WERI-Rb-1 (cell line): Measurements from ENCODE around the gene FOXN3.

Experiments
- DNase-seq: peaks from one replicate; pipeline ENCODE4 v3.0.0-alpha.2; 2020
- H3K27ac ChIP-seq: fragments of 250-450 bp; sonication (Bioruptor Pico); 2 replicates; pipeline ENCODE4 v1.5.1; 2020; ENCODE audit warnings: mild to moderate bottlenecking, moderate library complexity
- H3K27me3 ChIP-seq: fragments of 250-450 bp; sonication (Bioruptor Pico); 2 replicates; pipeline ENCODE4 v1.5.1; 2021; ENCODE audit warnings: mild to moderate bottlenecking, low read depth, moderate library complexity; ENCODE audit not compliant: insufficient read depth, severe bottlenecking
- H3K36me3 ChIP-seq: fragments of 250-450 bp; sonication (Bioruptor Pico); 2 replicates; pipeline ENCODE4 v1.5.1; 2020; ENCODE audit warnings: mild to moderate bottlenecking, moderate library complexity
- H3K4me3 ChIP-seq: 2 replicates; pipeline ENCODE4 v1.5.1; 2011; ENCODE audit warnings: low read depth, mild to moderate bottlenecking, control low read depth, low read length
- H3K9me3 ChIP-seq: fragments of 250-450 bp; sonication (Bioruptor Pico); 2 replicates; pipeline ENCODE4 v1.5.1; 2021; ENCODE audit warnings: mild to moderate bottlenecking, moderate library complexity; ENCODE audit not compliant: severe bottlenecking
- CTCF ChIP-seq: IDR thresholded peaks from 2 replicates; pipeline ENCODE4 v1.5.1; 2011; ENCODE audit warnings: low read depth, mild to moderate bottlenecking, control low read depth, inconsistent platforms, low read length

Gene FOXN3

DNA sequence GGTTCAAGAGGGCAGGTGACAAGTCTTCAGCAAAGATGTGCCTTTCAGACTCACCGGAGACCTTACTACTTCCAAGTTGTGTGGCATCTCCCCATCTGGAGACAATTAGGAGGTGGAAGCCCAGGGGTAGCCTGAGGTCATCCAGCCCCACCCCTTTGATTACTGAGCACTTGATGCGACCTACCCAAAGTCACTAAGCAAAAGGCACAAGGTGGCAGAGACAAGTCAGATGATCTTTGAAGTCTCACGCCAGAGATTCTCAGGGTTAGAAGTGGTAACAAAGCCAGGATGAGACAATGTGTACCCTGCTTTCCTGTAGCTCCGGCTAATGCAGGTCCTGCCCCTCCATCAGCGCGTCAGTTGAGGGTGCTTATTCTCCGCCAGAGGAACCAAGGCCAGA lies 1.4 kb upstream of the FOXN3 start:
- no peak overlapping the region for H3K27ac ChIP-seq
- DNase-seq = peak; percentile 13
- no peak overlapping the region for H3K4me3 ChIP-seq
- H3K36me3 ChIP-seq = no peaks in the 10 kb centered on the region
- no peaks in the 10 kb centered on the region for H3K9me3 ChIP-seq
- H3K27me3 ChIP-seq = no peaks in the 10 kb centered on the region
- TF ChIP-seq CTCF = no peak

- H3K9me3 ChIP-seq = no peaks in the 10 kb centered on the region
- no peaks in the 10 kb centered on the region for H3K27me3 ChIP-seq
- peak overlapping the region; percentile 82 for H3K4me3 ChIP-seq
- peak; percentile 43 for TF ChIP-seq CTCF
- H3K27ac ChIP-seq = no peak overlapping the region
- DNase-seq = peak; percentile 53
- no peaks in the 10 kb centered on the region for H3K36me3 ChIP-seq
Observed at GRCh38 chr14:89417465-89418225, 612 bp upstream of the FOXN3 start.

GRCh38 chr14:89416002-89416995 lies 734 bp downstream of the FOXN3 start:
- H3K4me3 ChIP-seq = peak overlapping the region; percentile 91
- H3K27ac ChIP-seq = no peak overlapping the region
- H3K27me3 ChIP-seq = no peaks in the 10 kb centered on the region
- peaks cover 2% of the 10 kb centered on the region for H3K36me3 ChIP-seq
- peak; percentile 98 for DNase-seq
- TF ChIP-seq CTCF = no peak
- no peaks in the 10 kb centered on the region for H3K9me3 ChIP-seq

- DNase-seq = no peak
- Histone ChIP-seq H3K4me3 (no peak overlapping the region), H3K27ac (no peak overlapping the region), H3K27me3 (no peaks in the 10 kb centered on the region), H3K36me3 (peaks cover 6% of the 10 kb centered on the region), H3K9me3 (no peaks in the 10 kb centered on the region)
- TF ChIP-seq CTCF = no peak
Observed at GRCh38 chr14:89415159-89415558, 1.9 kb downstream of the FOXN3 start.

GRCh38 chr14:89411976-89412375 lies 5.1 kb downstream of the FOXN3 start:
- Histone ChIP-seq H3K27me3 (no peaks in the 10 kb centered on the region), H3K36me3 (peaks cover 6% of the 10 kb centered on the region), H3K27ac (no peak overlapping the region), H3K9me3 (no peaks in the 10 kb centered on the region), H3K4me3 (no peak overlapping the region)
- no peak for DNase-seq
- TF ChIP-seq CTCF = no peak
